SK-N-MC (cell line): ENCODE data around the gene SPEM1.

Experiments
- EZH2 ChIP-seq: fragments of 200-600 bp; sonication (generic); IDR thresholded peaks from one replicate; pipeline ENCODE4 v1.6.1; 2017; ENCODE audit warnings: antibody characterized with exemption
- FOXP2 ChIP-seq: optimal IDR thresholded peaks from 2 replicates; pipeline ENCODE3; 2011; ENCODE audit warnings: mild to moderate bottlenecking, moderate library complexity; ENCODE audit not compliant: insufficient read depth; ENCODE audit errors: extremely low read length, control extremely low read depth
- POLR2AphosphoS5 ChIP-seq: IDR thresholded peaks from 2 replicates; pipeline ENCODE4 v1.6.1; 2012; ENCODE audit warnings: mild to moderate bottlenecking, low read depth, low read length, borderline replicate concordance

- no peak for TF ChIP-seq POLR2AphosphoS5
- TF ChIP-seq EZH2: no peak
- no peak for TF ChIP-seq FOXP2
Measured at GRCh38 chr17:7418472-7419152, 1.5 kb upstream of the SPEM1 start.
